PC-3 (cell line): ENCODE data around the gene CCR4. TPM values are rescaled to one million over a fixed set of nuclear protein-coding genes. Genes with fewer than 3 reads are reported as not detected.

Experiments
- ATAC-seq: fragments of 200-7000 bp; cut with Tn5 transposase; 2 replicates; pipeline ENCODE4 v1.9.1; 2020; ENCODE audit warnings: mild to moderate bottlenecking, moderate library complexity
- BruUV-seq: library from RNA; stranded (reverse); fragments of 400-500 nt; replicated peaks from 2 replicates; lab custom pipeline; 2021; lab: Mats Ljungman, UMichigan
- CTCF ChIA-PET: fragments of 300-600 bp; sonication (Branson Sonifier 250); formaldehyde crosslinking; loops from one replicate; lab custom pipeline; 2022; ENCODE audit warnings: antibody characterized with exemption; lab: Charles Lee
- POLR2A ChIA-PET: fragments of 300-600 bp; sonication (Branson Sonifier 250); formaldehyde crosslinking; loops from one replicate; lab custom pipeline; 2022; ENCODE audit warnings: antibody characterized with exemption; ENCODE audit not compliant: unreplicated experiment; lab: Charles Lee
- DNase-seq: peaks from one replicate; pipeline ENCODE4 v3.0.0-alpha.2; 2015
- H2AFZ ChIP-seq: fragments of 300-600 bp; sonication (generic); 2 replicates; pipeline ENCODE4 v1.6.0; 2016; ENCODE audit warnings: antibody characterized with exemption, low read length
- H3F3A ChIP-seq: fragments of 300-600 bp; sonication (generic); one replicate; pipeline ENCODE4 v1.6.0; 2017; ENCODE audit warnings: antibody characterized with exemption, low read length, control low read depth, mild to moderate bottlenecking; ENCODE audit not compliant: unreplicated experiment
- H3K27ac ChIP-seq: fragments of 300-600 bp; sonication (generic); 2 replicates; pipeline ENCODE4 v1.5.1; 2016; ENCODE audit warnings: mild to moderate bottlenecking, low read length
- H3K27me3 ChIP-seq: fragments of 300-600 bp; sonication (generic); 2 replicates; pipeline ENCODE4 v1.6.1; 2016; ENCODE audit warnings: low read length, mixed read lengths
- H3K36me3 ChIP-seq: fragments of 300-600 bp; sonication (generic); 2 replicates; pipeline ENCODE4 v1.6.1; 2016; ENCODE audit warnings: low read depth, mixed run types, low read length, mixed read lengths
- H3K4me1 ChIP-seq: fragments of 300-600 bp; sonication (generic); 2 replicates; pipeline ENCODE4 v1.5.1; 2016; ENCODE audit warnings: low read length; ENCODE audit not compliant: insufficient read depth
- H3K4me2 ChIP-seq: fragments of 300-600 bp; sonication (generic); 2 replicates; pipeline ENCODE4 v1.6.0; 2016; ENCODE audit warnings: low read length
- H3K4me3 ChIP-seq: fragments of 300-600 bp; sonication (generic); 2 replicates; pipeline ENCODE4 v1.5.1; 2016; ENCODE audit warnings: mild to moderate bottlenecking, low read length, mixed read lengths
- H3K79me2 ChIP-seq: fragments of 300-600 bp; sonication (generic); 2 replicates; pipeline ENCODE4 v1.6.1; 2017; ENCODE audit warnings: low read length, mixed read lengths
- H3K9ac ChIP-seq: fragments of 300-600 bp; sonication (generic); 2 replicates; pipeline ENCODE4 v1.6.0; 2016; ENCODE audit warnings: mild to moderate bottlenecking, low read length
- H3K9me2 ChIP-seq: fragments of 300-600 bp; sonication (generic); replicated peaks from 2 replicates; pipeline ENCODE4 v1.6.1; 2016; ENCODE audit warnings: mixed run types, low read length, mixed read lengths
- H3K9me3 ChIP-seq: fragments of 300-600 bp; sonication (generic); 2 replicates; pipeline ENCODE4 v1.6.1; 2016; ENCODE audit warnings: low read length, mixed read lengths
- H4K20me1 ChIP-seq: fragments of 300-600 bp; sonication (generic); 2 replicates; pipeline ENCODE4 v1.6.1; 2016; ENCODE audit warnings: low read length, mixed read lengths
- CTCF ChIP-seq: fragments of 300-600 bp; sonication (generic); conservative IDR thresholded peaks from 2 replicates; pipeline ENCODE4 v1.5.1; 2017; ENCODE audit warnings: antibody characterized with exemption, low read depth, mild to moderate bottlenecking, low read length
- EZH2 ChIP-seq: fragments of 300-600 bp; sonication (generic); IDR thresholded peaks from one replicate; pipeline ENCODE4 v1.6.1; 2017; ENCODE audit warnings: antibody characterized with exemption, mild to moderate bottlenecking, low read length; ENCODE audit not compliant: unreplicated experiment
- EZH2phosphoT487 ChIP-seq: fragments of 300-600 bp; sonication (generic); IDR thresholded peaks from 2 replicates; pipeline ENCODE4 v1.6.1; 2018; ENCODE audit warnings: mild to moderate bottlenecking, antibody characterized with exemption, low read length, borderline replicate concordance
- intact Hi-C: fragments of 100-400 bp; cut with micrococcal nuclease; formaldehyde crosslinking; loops from 2 replicates; pipeline ENCODE4 v1.9.0; 2023
- total RNA-seq: library from RNA; depleted of rRNA; stranded (reverse); fragments of >200 nt; gene quantifications from 2 replicates; pipeline ENCODE4 v1.2.3, GENCODE V29; 2014

CCR4 gene
- total RNA-seq, 1 experiment from 2014 or later, result 0.29 TPM

GRCh38 chr3:32998631-32999451, 47.4 kb downstream of the CCR4 start:
- H2AFZ ChIP-seq, result no peak overlapping the region
- ATAC-seq (no peak), DNase-seq (no peak)
- no peak overlapping the region for H3K4me2 ChIP-seq
- no peaks in the 10 kb centered on the region for H3F3A ChIP-seq
- H3K4me3 ChIP-seq, result no peak overlapping the region
- no peaks in the 10 kb centered on the region for H3K79me2 ChIP-seq
- BruUV-seq, result no TSS peak
- intact Hi-C loops, result no loop called here
- CTCF ChIA-PET, result no interaction called here
- H3K27me3 ChIP-seq, result no peaks in the 10 kb centered on the region
- H3K36me3 ChIP-seq, result no peaks in the 10 kb centered on the region
- no peaks in the 10 kb centered on the region for H3K9me2 ChIP-seq
- no peaks in the 10 kb centered on the region for H3K9me3 ChIP-seq
- H3K4me1 ChIP-seq, result no peaks in the 10 kb centered on the region
- no peak overlapping the region for H3K27ac ChIP-seq
- H4K20me1 ChIP-seq, result no peaks in the 10 kb centered on the region
- TF ChIP-seq EZH2phosphoT487 (no peak), EZH2 (no peak), CTCF (no peak)
- POLR2A ChIA-PET, result no interaction called here
- no peak overlapping the region for H3K9ac ChIP-seq

GRCh38 chr3:33000691-33001385, 49.4 kb downstream of the CCR4 start:
- DNase-seq (no peak), ATAC-seq (no peak)
- Histone ChIP-seq H3K4me1 (no peaks in the 10 kb centered on the region), H3K9me2 (no peaks in the 10 kb centered on the region), H4K20me1 (no peaks in the 10 kb centered on the region), H3K36me3 (no peaks in the 10 kb centered on the region), H3K9ac (no peak overlapping the region), H3K4me2 (no peak overlapping the region), H3K79me2 (no peaks in the 10 kb centered on the region), H3F3A (no peaks in the 10 kb centered on the region), H3K4me3 (no peak overlapping the region), H3K9me3 (no peaks in the 10 kb centered on the region), H3K27ac (no peak overlapping the region), H2AFZ (no peak overlapping the region), H3K27me3 (no peaks in the 10 kb centered on the region)
- ChIA-PET POLR2A (no interaction called here), CTCF (no interaction called here)
- TF ChIP-seq EZH2phosphoT487 (no peak), EZH2 (no peak), CTCF (no peak)
- intact Hi-C loops, result no loop called here
- BruUV-seq, result no TSS peak

- no peak overlapping the region for H3K4me2 ChIP-seq
- H3K9ac ChIP-seq, result no peak overlapping the region
- CTCF ChIA-PET, result no interaction called here
- TF ChIP-seq CTCF (no peak), EZH2 (no peak), EZH2phosphoT487 (no peak)
- no peak overlapping the region for H2AFZ ChIP-seq
- BruUV-seq, result no TSS peak
- H3K27ac ChIP-seq, result no peak overlapping the region
- no peaks in the 10 kb centered on the region for H3K9me3 ChIP-seq
- no peak for ATAC-seq
- intact Hi-C loops, result no loop called here
- H3K36me3 ChIP-seq, result no peaks in the 10 kb centered on the region
- H3K9me2 ChIP-seq, result no peaks in the 10 kb centered on the region
- POLR2A ChIA-PET, result no interaction called here
- no peaks in the 10 kb centered on the region for H3F3A ChIP-seq
- no peaks in the 10 kb centered on the region for H3K4me1 ChIP-seq
- DNase-seq, result no peak
- no peaks in the 10 kb centered on the region for H3K27me3 ChIP-seq
- no peak overlapping the region for H3K4me3 ChIP-seq
- no peaks in the 10 kb centered on the region for H3K79me2 ChIP-seq
- H4K20me1 ChIP-seq, result no peaks in the 10 kb centered on the region
Measured at GRCh38 chr3:33001889-33002288, 50.4 kb downstream of the CCR4 start.
